Skeletal muscle satellite cell (primary cell): ENCODE measurements around the gene ZNF497.

Experiments
- H3K27me3 ChIP-seq: 2 replicates; pipeline ENCODE4 v1.7.0; 2013; ENCODE audit warnings: low read length; ENCODE audit not compliant: control insufficient read depth, insufficient read depth
- H3K36me3 ChIP-seq: 2 replicates; pipeline ENCODE4 v1.7.0; 2013; ENCODE audit warnings: mild to moderate bottlenecking, control low read depth, low read length; ENCODE audit not compliant: insufficient read depth
- H3K4me1 ChIP-seq: 2 replicates; pipeline ENCODE4 v1.7.0; 2013; ENCODE audit warnings: low read length; ENCODE audit not compliant: control insufficient read depth, insufficient read depth
- H3K4me2 ChIP-seq: 2 replicates; pipeline ENCODE4 v1.7.0; 2013; ENCODE audit warnings: mild to moderate bottlenecking, low read length
- H3K4me3 ChIP-seq: 2 replicates; pipeline ENCODE4 v1.7.0; 2013; ENCODE audit warnings: low read length
- H3K9ac ChIP-seq: 2 replicates; pipeline ENCODE4 v1.7.0; 2013; ENCODE audit warnings: mild to moderate bottlenecking, low read depth, low read length, moderate library complexity
- H3K9me3 ChIP-seq: replicated peaks from 2 replicates; pipeline ENCODE4 v1.7.0; 2013; ENCODE audit warnings: mild to moderate bottlenecking, control low read depth, low read length

Gene ZNF497

GRCh38 chr19:58399903-58400302 lies 37.4 kb upstream of the ZNF497 start:
- Histone ChIP-seq H3K4me2 (peak overlapping the region; percentile 98), H3K4me1 (peaks cover 17% of the 10 kb centered on the region), H3K36me3 (peaks cover 5% of the 10 kb centered on the region), H3K27me3 (no peaks in the 10 kb centered on the region), H3K4me3 (no peak overlapping the region), H3K9me3 (no peaks in the 10 kb centered on the region), H3K9ac (no peak overlapping the region)

GRCh38 chr19:58398545-58398944 lies 36.0 kb upstream of the ZNF497 start:
- Histone ChIP-seq H3K9me3 (no peaks in the 10 kb centered on the region), H3K9ac (no peak overlapping the region), H3K4me1 (peaks cover 17% of the 10 kb centered on the region), H3K36me3 (peaks cover 18% of the 10 kb centered on the region), H3K4me3 (no peak overlapping the region), H3K27me3 (no peaks in the 10 kb centered on the region), H3K4me2 (no peak overlapping the region)

GRCh38 chr19:58398087-58398486 lies 35.5 kb upstream of the ZNF497 start:
- peaks cover 17% of the 10 kb centered on the region for H3K4me1 ChIP-seq
- no peak overlapping the region for H3K9ac ChIP-seq
- no peak overlapping the region for H3K4me2 ChIP-seq
- no peaks in the 10 kb centered on the region for H3K27me3 ChIP-seq
- H3K9me3 ChIP-seq: no peaks in the 10 kb centered on the region
- H3K36me3 ChIP-seq: peaks cover 23% of the 10 kb centered on the region
- H3K4me3 ChIP-seq: no peak overlapping the region

- Histone ChIP-seq H3K9ac (no peak overlapping the region), H3K4me1 (peaks cover 17% of the 10 kb centered on the region), H3K4me3 (no peak overlapping the region), H3K36me3 (peaks cover 28% of the 10 kb centered on the region), H3K27me3 (no peaks in the 10 kb centered on the region), H3K9me3 (no peaks in the 10 kb centered on the region), H3K4me2 (no peak overlapping the region)
These were observed 35.0 kb upstream of the ZNF497 start for GRCh38 chr19:58397533-58398037.

- no peak overlapping the region for H3K9ac ChIP-seq
These were observed 34.4 kb upstream of the ZNF497 start for GRCh38 chr19:58396691-58397532.

GRCh38 chr19:58395979-58396627 lies 33.6 kb upstream of the ZNF497 start:
- Histone ChIP-seq H3K9ac (no peak overlapping the region), H3K4me2 (peak overlapping the region; percentile 25), H3K36me3 (peaks cover 39% of the 10 kb centered on the region), H3K9me3 (no peaks in the 10 kb centered on the region), H3K4me3 (no peak overlapping the region), H3K4me1 (peaks cover 13% of the 10 kb centered on the region), H3K27me3 (no peaks in the 10 kb centered on the region)

More at GRCh38 chr19:58396691-58397532, 34.4 kb upstream of the ZNF497 start:
- H3K9me3 ChIP-seq: no peaks in the 10 kb centered on the region
- H3K27me3 ChIP-seq: no peaks in the 10 kb centered on the region
- H3K4me1 ChIP-seq: peaks cover 13% of the 10 kb centered on the region
- no peak overlapping the region for H3K4me2 ChIP-seq
- no peak overlapping the region for H3K4me3 ChIP-seq
- peaks cover 33% of the 10 kb centered on the region for H3K36me3 ChIP-seq

- Histone ChIP-seq H3K27me3 (no peaks in the 10 kb centered on the region), H3K36me3 (peaks cover 45% of the 10 kb centered on the region), H3K4me3 (no peak within 1 kb of the TSS), H3K4me2 (peak within 1 kb of the TSS; percentile 25), H3K4me1 (peaks cover 6% of the 10 kb centered on the region), H3K9me3 (no peaks in the 10 kb centered on the region), H3K9ac (no peak within 1 kb of the TSS)
These were observed 32.8 kb upstream of the ZNF497 start, which contains the start of gene RNF225 for GRCh38 chr19:58395220-58395978. TSS of gene RNF225 (plus strand) at chr19:58395656. CDS start at chr19:58396090, 434 bp downstream.

- Histone ChIP-seq H3K9ac (no peak overlapping the region), H3K4me2 (no peak overlapping the region), H3K36me3 (peaks cover 45% of the 10 kb centered on the region), H3K4me1 (peaks cover 3% of the 10 kb centered on the region), H3K27me3 (no peaks in the 10 kb centered on the region), H3K9me3 (no peaks in the 10 kb centered on the region), H3K4me3 (no peak overlapping the region)
These were observed 32.3 kb upstream of the ZNF497 start for GRCh38 chr19:58394821-58395219.

GRCh38 chr19:58393725-58394033 lies 31.1 kb upstream of the ZNF497 start:
- H3K36me3 ChIP-seq: peaks cover 52% of the 10 kb centered on the region

GRCh38 chr19:58392945-58393724 lies 30.6 kb upstream of the ZNF497 start:
- no peak overlapping the region for H3K9ac ChIP-seq
- H3K27me3 ChIP-seq: no peaks in the 10 kb centered on the region
- H3K36me3 ChIP-seq: peaks cover 57% of the 10 kb centered on the region
- no peak overlapping the region for H3K4me2 ChIP-seq
- H3K9me3 ChIP-seq: no peaks in the 10 kb centered on the region
- H3K4me3 ChIP-seq: no peak overlapping the region
- H3K4me1 ChIP-seq: peaks cover 10% of the 10 kb centered on the region

More at GRCh38 chr19:58393725-58394033, 31.1 kb upstream of the ZNF497 start:
- H3K4me3 ChIP-seq: no peak overlapping the region
- peaks cover 7% of the 10 kb centered on the region for H3K4me1 ChIP-seq
- H3K9ac ChIP-seq: no peak overlapping the region
- H3K4me2 ChIP-seq: no peak overlapping the region
- no peaks in the 10 kb centered on the region for H3K9me3 ChIP-seq
- H3K27me3 ChIP-seq: no peaks in the 10 kb centered on the region

GRCh38 chr19:58388175-58388526 lies 25.6 kb upstream of the ZNF497 start:
- peaks cover 25% of the 10 kb centered on the region for H3K4me1 ChIP-seq
- H3K9ac ChIP-seq: peak overlapping the region; percentile 99
- peak overlapping the region; percentile 100 for H3K4me2 ChIP-seq
- peaks cover 38% of the 10 kb centered on the region for H3K36me3 ChIP-seq
- no peaks in the 10 kb centered on the region for H3K9me3 ChIP-seq
- peak overlapping the region; percentile 89 for H3K4me3 ChIP-seq
- no peaks in the 10 kb centered on the region for H3K27me3 ChIP-seq
